BJ (cell line): Measurements from ENCODE around the gene ADAMTSL5. TPM values are rescaled to one million over a fixed set of nuclear protein-coding genes. Genes with fewer than 3 reads are reported as not detected.

Source experiments
- CTCF ChIA-PET: fragments of 350-600 bp; formaldehyde crosslinking; extraction: SDS; loops from one replicate; lab custom pipeline; 2021; ENCODE audit warnings: antibody characterized with exemption, inconsistent platforms; lab: Yijun Ruan, JAX
- POLR2A ChIA-PET: fragments of 300-600 bp; sonication (Branson Sonifier 250); formaldehyde crosslinking; extraction: SDS; loops from one replicate; lab custom pipeline; 2021; ENCODE audit warnings: antibody characterized with exemption; lab: Charles Lee
- DNase-seq: peaks from one replicate; pipeline ENCODE4 v3.0.0-alpha.2; 2011; ENCODE audit warnings: low read depth
- H3K27me3 ChIP-seq: 2 replicates; pipeline ENCODE4 v1.6.0; 2011; ENCODE audit warnings: low read length; ENCODE audit not compliant: control insufficient read depth, insufficient read depth
- H3K36me3 ChIP-seq: 2 replicates; pipeline ENCODE4 v1.5.1; 2011; ENCODE audit warnings: low read length; ENCODE audit not compliant: control insufficient read depth, insufficient read depth
- H3K4me3 ChIP-seq: 2 replicates; pipeline ENCODE4 v1.5.1; 2011; ENCODE audit warnings: low read depth, mild to moderate bottlenecking, control low read depth, low read length
- polyA plus RNA-seq: library from polyadenylated mRNA; depleted of rRNA; stranded (reverse); fragments of >200 nt; gene quantifications from 2 replicates; pipeline ENCODE4 v1.2.3, GENCODE V29; 2011
- TF ChIP-seq, protein P1 (sequence below): IDR thresholded peaks from 2 replicates; pipeline ENCODE4 v1.5.1; 2011; ENCODE audit warnings: low read depth, mild to moderate bottlenecking, control low read depth, inconsistent platforms, low read length, moderate library complexity; ENCODE audit not compliant: insufficient read depth

ADAMTSL5 gene
- polyA plus RNA-seq, 1 experiment, result 21.5 TPM

DNA sequence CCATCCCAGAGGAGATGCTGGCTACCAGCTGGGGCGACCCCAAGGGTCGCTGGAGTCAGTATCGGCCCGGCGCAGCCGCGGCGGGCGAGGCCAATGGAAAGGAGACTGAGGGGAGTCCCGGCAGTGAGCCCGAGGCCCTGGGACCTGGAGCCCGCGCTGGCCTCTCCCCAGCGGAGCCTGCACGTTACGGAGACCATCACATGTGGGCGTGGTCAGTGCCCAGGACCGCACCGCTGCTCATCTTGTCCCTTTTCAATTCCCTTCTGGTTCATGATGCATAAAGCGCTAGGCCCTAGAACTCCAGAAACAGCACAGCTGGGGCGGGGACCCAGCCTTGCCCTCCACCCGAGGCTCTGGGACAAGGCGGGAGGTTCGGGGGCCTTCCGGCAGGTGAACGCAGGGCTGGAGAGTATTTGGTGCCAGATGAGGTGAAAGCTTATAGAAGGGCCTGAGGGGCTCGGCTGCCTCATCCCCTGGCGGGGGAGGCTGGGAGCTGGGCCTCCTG lies 41.8 kb downstream of the ADAMTSL5 start:
- DNase-seq, result no peak
- Histone ChIP-seq H3K27me3 (peaks cover 25% of the 10 kb centered on the region), H3K36me3 (peaks cover 5% of the 10 kb centered on the region; the same call in 1 of the 2 replicates), H3K4me3 (peak overlapping the region; percentile 35)
- POLR2A ChIA-PET, result no interaction called here
- TF ChIP-seq, protein P1, sequence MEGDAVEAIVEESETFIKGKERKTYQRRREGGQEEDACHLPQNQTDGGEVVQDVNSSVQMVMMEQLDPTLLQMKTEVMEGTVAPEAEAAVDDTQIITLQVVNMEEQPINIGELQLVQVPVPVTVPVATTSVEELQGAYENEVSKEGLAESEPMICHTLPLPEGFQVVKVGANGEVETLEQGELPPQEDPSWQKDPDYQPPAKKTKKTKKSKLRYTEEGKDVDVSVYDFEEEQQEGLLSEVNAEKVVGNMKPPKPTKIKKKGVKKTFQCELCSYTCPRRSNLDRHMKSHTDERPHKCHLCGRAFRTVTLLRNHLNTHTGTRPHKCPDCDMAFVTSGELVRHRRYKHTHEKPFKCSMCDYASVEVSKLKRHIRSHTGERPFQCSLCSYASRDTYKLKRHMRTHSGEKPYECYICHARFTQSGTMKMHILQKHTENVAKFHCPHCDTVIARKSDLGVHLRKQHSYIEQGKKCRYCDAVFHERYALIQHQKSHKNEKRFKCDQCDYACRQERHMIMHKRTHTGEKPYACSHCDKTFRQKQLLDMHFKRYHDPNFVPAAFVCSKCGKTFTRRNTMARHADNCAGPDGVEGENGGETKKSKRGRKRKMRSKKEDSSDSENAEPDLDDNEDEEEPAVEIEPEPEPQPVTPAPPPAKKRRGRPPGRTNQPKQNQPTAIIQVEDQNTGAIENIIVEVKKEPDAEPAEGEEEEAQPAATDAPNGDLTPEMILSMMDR, result no peak
- CTCF ChIA-PET, result interaction anchor here (1.7 kb wide), 1 partner anchor 27 kb away, joined by 3 read pairs; no protein-coding TSS in a partner anchor

DNA sequence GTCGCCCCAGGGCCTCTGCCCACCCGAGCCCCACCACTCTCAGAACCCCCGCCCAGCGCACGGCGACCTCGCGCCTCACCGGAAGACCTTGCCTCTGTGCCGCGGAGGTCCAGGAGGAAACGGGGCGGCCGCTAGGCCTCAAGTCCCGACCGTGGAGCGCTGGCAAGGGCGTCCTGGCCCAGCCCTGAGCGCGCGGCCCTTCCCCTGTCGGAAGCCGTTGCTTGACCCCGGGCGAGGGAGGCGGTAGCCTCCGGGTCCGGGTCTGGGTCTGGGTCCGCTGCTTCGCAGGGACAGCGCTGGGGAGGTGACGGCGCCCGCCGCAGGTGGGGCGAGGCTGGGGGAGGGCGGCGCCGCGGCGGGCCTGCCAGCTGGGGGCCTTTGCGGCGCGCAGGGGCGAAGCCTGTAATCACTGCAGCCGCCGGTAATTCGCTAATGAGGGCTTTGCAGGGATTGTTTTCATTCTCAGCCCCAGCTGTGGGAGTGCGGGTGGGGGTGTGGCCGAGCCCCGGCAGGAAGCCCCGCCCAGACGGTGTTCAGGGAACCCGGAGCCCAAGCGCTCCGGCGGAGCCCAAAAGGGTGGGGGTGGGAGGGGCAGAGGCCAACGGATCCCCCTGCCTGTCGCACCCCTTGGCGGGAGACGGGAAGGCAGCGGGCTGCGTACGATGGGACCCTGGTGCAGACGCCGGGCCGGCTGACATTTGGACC lies 42.4 kb downstream of the ADAMTSL5 start:
- TF ChIP-seq, protein P1, result no peak
- no peak for DNase-seq
- Histone ChIP-seq H3K27me3 (peaks cover 25% of the 10 kb centered on the region), H3K36me3 (peaks cover 5% of the 10 kb centered on the region; the same call in 1 of the 2 replicates), H3K4me3 (peak overlapping the region; percentile 35)
- ChIA-PET CTCF (interaction anchor here (1.7 kb wide), 1 partner anchor 27 kb away, joined by 3 read pairs; no protein-coding TSS in a partner anchor), POLR2A (no interaction called here)

DNA sequence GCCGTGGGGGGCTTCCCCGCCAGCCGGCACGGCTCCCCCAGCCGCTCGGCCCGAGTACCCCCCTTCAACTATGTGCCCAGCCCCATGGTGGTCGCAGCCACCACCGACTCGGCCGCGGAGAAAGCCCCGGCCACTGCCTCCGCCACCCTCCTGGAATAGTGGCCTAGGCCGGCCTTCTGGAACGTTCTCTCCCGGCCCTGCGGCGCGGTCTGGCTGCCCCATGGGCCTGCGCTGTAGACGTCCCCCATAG lies 42.8 kb downstream of the ADAMTSL5 start:
- peak overlapping the region; percentile 35 for H3K4me3 ChIP-seq
- H3K36me3 ChIP-seq, result peaks cover 3% of the 10 kb centered on the region; the same call in 1 of the 2 replicates
- peaks cover 25% of the 10 kb centered on the region for H3K27me3 ChIP-seq
- TF ChIP-seq, protein P1, result no peak
- DNase-seq, result no peak
- CTCF ChIA-PET, result interaction anchor here (1.7 kb wide), 1 partner anchor 26 kb away, joined by 3 read pairs; no protein-coding TSS in a partner anchor
- POLR2A ChIA-PET, result no interaction called here

DNA sequence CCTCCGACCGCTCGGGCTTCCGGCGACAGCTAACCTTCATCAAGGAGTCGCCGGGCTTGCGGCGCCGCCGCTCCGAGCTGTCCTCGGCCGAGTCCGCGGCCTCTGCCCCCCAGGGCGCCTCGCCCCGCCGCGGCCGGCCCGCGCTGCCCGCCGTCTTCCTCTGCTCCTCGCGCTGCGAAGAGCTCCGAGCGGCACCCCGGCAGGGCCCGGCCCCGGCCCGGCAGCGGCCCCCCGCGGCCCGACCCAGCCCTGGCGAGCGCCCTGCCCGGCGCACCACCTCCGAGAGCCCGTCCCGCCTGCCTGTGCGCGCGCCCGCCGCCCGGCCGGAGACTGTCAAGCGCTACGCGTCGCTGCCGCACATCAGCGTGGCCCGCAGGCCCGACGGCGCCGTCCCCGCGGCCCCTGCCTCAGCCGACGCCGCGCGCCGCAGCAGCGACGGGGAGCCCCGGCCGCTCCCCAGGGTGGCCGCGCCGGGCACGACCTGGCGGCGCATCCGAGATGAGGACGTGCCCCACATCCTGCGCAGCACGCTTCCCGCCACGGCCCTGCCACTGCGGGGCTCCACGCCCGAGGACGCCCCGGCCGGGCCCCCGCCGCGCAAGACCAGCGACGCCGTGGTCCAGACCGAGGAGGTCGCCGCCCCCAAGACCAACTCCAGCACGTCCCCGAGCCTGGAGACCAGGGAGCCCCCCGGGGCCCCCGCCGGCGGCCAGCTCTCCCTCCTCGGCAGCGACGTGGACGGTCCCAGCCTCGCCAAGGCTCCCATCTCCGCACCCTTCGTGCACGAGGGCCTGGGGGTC lies 43.4 kb downstream of the ADAMTSL5 start:
- CTCF ChIA-PET, result interaction anchor here (1.2 to 4.3 kb wide), 2 partner anchors 11 to 25 kb away, joined by 4 to 21 read pairs; no protein-coding TSS in a partner anchor
- DNase-seq, result no peak
- Histone ChIP-seq H3K4me3 (peak overlapping the region; percentile 35; the same call in 1 of the 2 replicates), H3K27me3 (peaks cover 25% of the 10 kb centered on the region), H3K36me3 (no peaks in the 10 kb centered on the region; the same call in 1 of the 2 replicates)
- POLR2A ChIA-PET, result no interaction called here
- TF ChIP-seq, protein P1, result no peak

DNA sequence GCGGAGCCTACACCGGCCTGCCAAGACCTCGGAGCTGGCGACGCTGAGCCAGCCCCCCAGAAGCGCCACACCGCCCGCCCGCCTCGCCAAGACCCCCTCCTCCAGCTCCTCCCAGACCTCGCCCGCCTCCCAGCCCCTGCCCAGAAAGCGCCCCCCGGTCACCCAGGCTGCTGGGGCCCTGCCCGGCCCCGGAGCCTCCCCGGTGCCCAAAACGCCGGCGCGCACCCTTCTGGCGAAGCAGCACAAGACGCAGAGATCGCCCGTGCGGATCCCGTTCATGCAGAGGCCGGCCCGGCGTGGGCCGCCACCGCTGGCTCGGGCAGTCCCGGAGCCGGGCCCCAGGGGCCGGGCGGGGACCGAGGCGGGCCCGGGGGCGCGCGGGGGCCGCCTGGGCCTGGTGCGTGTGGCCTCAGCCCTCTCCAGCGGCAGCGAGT lies 44.0 kb downstream of the ADAMTSL5 start:
- Histone ChIP-seq H3K4me3 (peak overlapping the region; percentile 11), H3K36me3 (no peaks in the 10 kb centered on the region; the same call in 1 of the 2 replicates), H3K27me3 (peaks cover 25% of the 10 kb centered on the region)
- TF ChIP-seq, protein P1, result no peak
- no peak for DNase-seq
- CTCF ChIA-PET, result interaction anchor here (1.2 to 4.3 kb wide), 2 partner anchors 10 to 25 kb away, joined by 4 to 21 read pairs; no protein-coding TSS in a partner anchor
- POLR2A ChIA-PET, result no interaction called here
